ENCODE results near the gene FKBP8. TPM values are rescaled to one million over a fixed set of nuclear protein-coding genes. Genes with fewer than 3 reads are reported as not detected.

Gene FKBP8
- total and polyA plus RNA-seq, 2 of the 4 experiments (the other 2 are of a cell fraction): 153 to 289 TPM

GRCh38 chr19:18551631-18552030, 8.3 kb upstream of the FKBP8 start:
- ATAC-seq (ENCODE audit: low read depth) (no peak), DNase-seq (no peak)
- H3K36me3 ChIP-seq (ENCODE audit: control insufficient read depth, insufficient read depth, low read length): no peaks in the 10 kb centered on the region
- no TSS peak for BruUV-seq (replicated peaks)
- H3K4me3 ChIP-seq (ENCODE audit: insufficient read depth, low read depth, low read length): no peak overlapping the region
- H4K8ac ChIP-seq (ENCODE audit: low read depth in 2 of 2, low read length in 2 of 2): no peak overlapping the region
- no peak for TF ChIP-seq BHLHE40 (IDR thresholded peaks at IDR 0.05; ENCODE audit: low read depth, low read length)
- TF ChIP-seq FOS (IDR thresholded peaks at IDR 0.05; ENCODE audit: low read depth, low read length): no peak
- TF ChIP-seq CTCF (conservative IDR thresholded peaks at IDR 0.05; ENCODE audit: low read depth, low read length): no peak
- no peak for TF ChIP-seq MAFK (IDR thresholded peaks at IDR 0.05; ENCODE audit: low read depth, low read length)
- no peak for TF ChIP-seq RFX5 (IDR thresholded peaks at IDR 0.05; ENCODE audit: low read depth, low read length)
- TF ChIP-seq MXI1 (IDR thresholded peaks at IDR 0.05; ENCODE audit: borderline replicate concordance, low read depth, low read length): no peak
- TF ChIP-seq MAZ (IDR thresholded peaks at IDR 0.05; ENCODE audit: borderline replicate concordance, low read depth, low read length): no peak
- no peak for TF ChIP-seq RCOR1 (IDR thresholded peaks at IDR 0.05; ENCODE audit: insufficient replicate concordance, low read length)
- no peak for TF ChIP-seq RAD21 (IDR thresholded peaks at IDR 0.05; ENCODE audit: low read length)
- no peak for TF ChIP-seq USF2 (IDR thresholded peaks at IDR 0.05; ENCODE audit: low read depth, low read length)
- TF ChIP-seq POLR2A (IDR thresholded peaks at IDR 0.05; ENCODE audit: low read depth, low read length): no peak
- H3K9me3 ChIP-seq (ENCODE audit: control insufficient read depth, insufficient read depth, low read length): no peaks in the 10 kb centered on the region
- H3K27me3 ChIP-seq (ENCODE audit: control insufficient read depth, insufficient read depth, low read length): no peaks in the 10 kb centered on the region
- ChIA-PET CTCF (no interaction called here), POLR2A (ENCODE audit: unreplicated experiment) (no interaction called here)
- no peak overlapping the region for H3K56ac ChIP-seq (ENCODE audit: extremely low read depth, insufficient read depth, low read length)
- in situ Hi-C loops (cut with MboI; ENCODE audit: low sequenced_read_pairs): no loop called here
- H4K5ac ChIP-seq (ENCODE audit: low read depth, low read length): no peak overlapping the region
- H2AK5ac ChIP-seq (ENCODE audit: low read depth, low read length): no peak overlapping the region
- H3K18ac ChIP-seq (ENCODE audit: low read depth, low read length): no peak overlapping the region
- no peaks in the 10 kb centered on the region for H4K20me1 ChIP-seq (ENCODE audit: insufficient read depth, low read length)
- H2AK9ac ChIP-seq (replicated peaks; ENCODE audit: low read depth, low read length, poor library complexity): no peak overlapping the region
- no peak overlapping the region for H3K14ac ChIP-seq (replicated peaks; ENCODE audit: low read depth, low read length)
- no peaks in the 10 kb centered on the region for H3K79me1 ChIP-seq (ENCODE audit: low read depth in 1 of 2, low read length in 2 of 2)
- no peak overlapping the region for H3K4me2 ChIP-seq (ENCODE audit: low read depth, low read length)
- intact Hi-C loops (cut with micrococcal nuclease): no loop called here
- H3K4me1 ChIP-seq (ENCODE audit: control insufficient read depth, insufficient read depth, low read length): no peaks in the 10 kb centered on the region
- dilution Hi-C loops (cut with HindIII; ENCODE audit: low sequenced_read_pairs, unreplicated experiment): no loop called here
- no peak overlapping the region for H4K91ac ChIP-seq (ENCODE audit: insufficient read depth, low read depth, low read length)
- H2BK20ac ChIP-seq (ENCODE audit: low read depth, low read length): no peak overlapping the region
- WGBS, 2 experiments (ENCODE audit: extremely low coverage in 2 of 2, insufficient read length in 1 of 2): 64% methylated on average over 1 of the region's 6 CpGs; no CpG with 5 or more reads in 1 of the 2 experiments
- H2BK5ac ChIP-seq (ENCODE audit: low read depth, low read length, poor library complexity, severe bottlenecking): no peak overlapping the region
- H2BK15ac ChIP-seq (ENCODE audit: low read depth, low read length): no peak overlapping the region
- H3K27ac ChIP-seq (ENCODE audit: insufficient read depth, low read length): no peak overlapping the region
- no peaks in the 10 kb centered on the region for H3K9me1 ChIP-seq (ENCODE audit: insufficient read depth, low read length)
- no peak overlapping the region for H2BK120ac ChIP-seq (ENCODE audit: low read depth, low read length)
- no peak overlapping the region for H3K4ac ChIP-seq (ENCODE audit: low read depth, low read length)
- no peak overlapping the region for H3K23ac ChIP-seq (ENCODE audit: low read depth, low read length)
- no peak overlapping the region for H3K9ac ChIP-seq (ENCODE audit: low read depth, low read length)
- H2AFZ ChIP-seq (replicated peaks; ENCODE audit: low read length, poor library complexity): no peak overlapping the region

Measured in IMR-90 (cell line).